GM19240 (cell line): ENCODE data around the gene RAB1A.
"Not testable (repeated sequence)": the region's sequence is repeated elsewhere in the genome, so short reads cannot be mapped to it uniquely, and the experiment has no call there.

Experiments
- DNase-seq: peaks from one replicate; pipeline ENCODE4 v3.0.0; 2011; ENCODE audit warnings: low spot score; ENCODE audit not compliant: insufficient read length

The RAB1A gene

DNA sequence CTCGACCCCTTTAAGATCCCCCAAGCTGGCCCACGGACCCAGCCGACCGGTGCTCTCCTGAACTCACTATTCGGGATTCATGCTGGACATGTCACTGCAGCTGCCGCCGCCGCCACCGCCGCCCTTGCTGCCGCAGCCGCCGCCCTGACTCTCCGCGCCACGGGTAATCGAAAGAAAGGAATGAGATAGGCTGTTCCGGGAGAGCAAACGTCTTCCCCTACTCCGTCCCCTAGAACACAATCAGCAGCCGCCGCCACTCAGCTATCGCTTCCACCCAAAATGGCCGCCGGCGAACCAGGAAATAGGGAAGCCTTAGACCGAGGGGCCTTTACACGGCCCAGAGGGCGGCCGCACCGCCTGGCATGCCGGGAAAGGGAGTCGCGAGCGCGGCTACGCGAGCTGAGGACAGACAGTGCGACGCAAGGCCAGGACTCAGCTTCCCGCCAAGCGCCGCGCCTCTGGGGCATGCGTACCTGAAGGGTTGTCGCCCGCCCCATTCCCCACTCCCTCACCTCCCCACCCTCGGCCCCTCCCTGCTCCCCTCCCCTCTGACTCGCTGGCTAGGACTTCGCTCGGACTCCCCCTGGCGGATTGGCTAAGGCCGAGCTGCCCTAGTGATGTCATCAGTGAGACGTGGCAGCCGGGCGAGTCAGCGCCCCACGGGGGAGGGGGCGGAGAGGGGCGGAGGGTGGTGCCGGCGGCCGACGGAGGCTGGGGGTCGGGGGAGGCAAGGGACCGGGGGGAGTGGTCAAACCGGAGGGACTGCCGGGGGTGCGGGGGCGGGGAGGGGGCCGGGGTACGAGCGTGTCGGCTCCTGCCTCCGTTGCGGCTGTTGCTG, at the start of gene RAB1A:
TSS of gene RAB1A (minus strand) at position 281 of the 838 bp plus-strand sequence. CDS start at position 90, 191 bp downstream.
- peak; percentile 89 for DNase-seq

DNA sequence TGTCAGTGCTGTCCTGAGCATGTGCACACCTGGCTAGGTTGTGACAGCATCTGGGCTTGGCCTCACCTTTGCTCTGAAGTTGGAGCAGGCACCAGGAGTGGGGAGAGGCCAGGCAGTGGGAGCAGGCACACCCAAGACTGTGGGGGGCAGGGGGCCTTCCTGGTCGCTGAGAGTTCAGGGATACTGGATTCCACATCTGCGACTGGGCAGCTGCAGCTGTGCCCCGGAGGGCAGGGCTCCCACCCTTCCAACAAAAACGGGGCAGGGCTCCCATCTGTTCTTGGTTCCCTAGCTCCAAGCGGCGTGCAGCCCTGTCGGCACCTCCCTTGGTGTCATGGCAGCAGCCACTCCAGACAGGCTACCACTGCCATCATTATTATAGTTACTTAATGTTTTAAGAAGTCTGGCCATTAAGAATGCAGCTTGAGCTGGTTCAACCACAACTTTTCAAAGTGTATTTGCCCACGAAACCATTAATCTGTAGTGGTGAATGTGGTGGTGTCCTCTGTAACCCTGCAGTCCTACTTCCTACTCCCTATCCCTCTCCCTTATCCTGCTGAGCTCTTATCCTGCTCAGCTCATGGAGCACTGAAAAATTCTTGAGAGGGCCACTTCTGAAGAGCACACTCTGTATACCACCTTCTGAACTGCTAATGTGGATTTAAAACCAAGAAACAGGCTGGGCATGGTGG, 48.0 kb upstream of the RAB1A start:
- no peak for DNase-seq

DNA sequence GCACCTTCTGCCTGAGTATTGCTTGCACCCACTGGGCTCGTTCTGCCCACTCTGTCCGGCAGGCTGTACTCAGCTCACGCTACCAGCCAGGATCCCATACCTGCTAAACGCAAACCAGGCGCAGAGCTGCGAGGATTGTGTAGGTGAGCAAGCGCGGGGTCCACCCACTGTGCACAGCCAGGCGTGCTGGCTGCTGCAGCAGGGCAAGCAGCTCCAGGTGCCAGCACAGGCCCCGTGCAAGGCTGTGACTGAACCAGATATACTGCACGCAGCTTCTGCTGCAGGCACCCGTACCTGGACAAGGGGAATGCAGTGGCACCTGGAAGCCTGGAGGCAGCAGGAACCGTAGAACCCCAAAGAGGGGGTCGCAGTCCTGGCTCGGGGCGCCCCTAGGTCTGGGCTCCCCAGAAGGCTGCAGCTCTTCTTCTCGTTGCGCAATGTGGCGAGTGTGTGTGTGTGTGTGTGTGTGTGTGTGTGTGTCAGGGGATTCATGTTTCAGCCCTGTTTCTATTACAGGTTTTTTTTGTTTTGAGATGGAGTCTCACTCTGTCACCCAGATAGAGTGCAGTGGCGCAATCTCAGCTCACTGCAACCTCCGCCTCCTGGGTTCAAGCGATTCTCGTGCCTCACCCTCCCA, 46.1 kb upstream of the RAB1A start:
- DNase-seq: no peak

DNA sequence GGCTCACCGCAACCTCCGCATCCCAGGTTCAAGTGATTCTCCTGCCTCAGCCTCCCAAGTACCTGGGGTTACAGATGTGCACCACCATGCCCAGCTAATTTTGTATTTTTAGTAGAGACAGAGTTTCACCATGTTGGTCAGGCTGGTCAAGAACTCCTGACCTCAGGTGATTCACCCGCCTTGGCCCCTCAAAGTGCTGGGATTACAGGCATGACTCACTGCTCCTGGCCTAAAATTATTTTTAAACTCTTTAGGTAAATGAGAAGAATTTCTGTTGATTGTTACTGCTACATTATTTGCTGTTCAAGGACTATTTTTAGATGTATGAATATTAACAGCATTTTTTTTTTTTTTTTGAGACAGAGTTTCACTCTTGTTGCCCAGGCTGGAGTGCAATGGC, 44.1 kb upstream of the RAB1A start:
- not testable (repeated sequence) for DNase-seq

DNA sequence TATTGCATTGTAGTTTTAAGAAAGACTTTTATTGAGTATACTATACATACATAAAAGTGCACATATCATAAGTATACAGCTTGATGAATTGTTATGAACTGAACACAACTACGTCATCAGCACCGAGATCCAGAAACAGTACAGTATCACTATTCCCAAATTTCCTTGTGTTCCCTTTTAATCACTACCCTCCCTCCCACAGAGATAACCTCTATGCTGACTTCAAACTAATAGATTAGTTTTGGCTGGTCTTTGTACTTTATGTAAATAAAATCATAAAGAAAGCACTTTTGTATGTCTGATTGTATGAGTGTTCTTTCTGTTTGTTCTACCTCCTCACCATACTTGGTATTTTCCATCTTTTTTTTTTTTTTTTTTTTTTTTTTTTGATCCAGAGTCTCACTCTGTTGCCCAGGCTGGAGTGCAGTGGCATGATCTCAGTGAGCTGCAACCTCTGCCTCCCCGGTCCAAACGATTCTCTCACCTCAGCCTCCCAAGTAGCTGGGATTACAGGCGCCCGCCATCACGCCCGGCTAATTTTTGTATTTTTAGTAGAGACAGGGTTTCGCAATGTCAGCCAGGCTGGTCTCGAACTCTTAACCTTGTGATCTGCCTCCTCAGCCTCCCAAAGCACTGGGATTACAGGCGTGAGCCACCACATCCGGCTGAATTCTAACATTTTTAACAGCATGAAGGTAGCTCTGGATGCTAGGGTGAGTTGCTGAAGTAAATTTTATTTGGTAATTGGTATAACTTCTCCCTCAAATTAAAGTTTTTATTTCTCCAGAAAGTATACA, 43.3 kb upstream of the RAB1A start:
- DNase-seq: no peak

DNA sequence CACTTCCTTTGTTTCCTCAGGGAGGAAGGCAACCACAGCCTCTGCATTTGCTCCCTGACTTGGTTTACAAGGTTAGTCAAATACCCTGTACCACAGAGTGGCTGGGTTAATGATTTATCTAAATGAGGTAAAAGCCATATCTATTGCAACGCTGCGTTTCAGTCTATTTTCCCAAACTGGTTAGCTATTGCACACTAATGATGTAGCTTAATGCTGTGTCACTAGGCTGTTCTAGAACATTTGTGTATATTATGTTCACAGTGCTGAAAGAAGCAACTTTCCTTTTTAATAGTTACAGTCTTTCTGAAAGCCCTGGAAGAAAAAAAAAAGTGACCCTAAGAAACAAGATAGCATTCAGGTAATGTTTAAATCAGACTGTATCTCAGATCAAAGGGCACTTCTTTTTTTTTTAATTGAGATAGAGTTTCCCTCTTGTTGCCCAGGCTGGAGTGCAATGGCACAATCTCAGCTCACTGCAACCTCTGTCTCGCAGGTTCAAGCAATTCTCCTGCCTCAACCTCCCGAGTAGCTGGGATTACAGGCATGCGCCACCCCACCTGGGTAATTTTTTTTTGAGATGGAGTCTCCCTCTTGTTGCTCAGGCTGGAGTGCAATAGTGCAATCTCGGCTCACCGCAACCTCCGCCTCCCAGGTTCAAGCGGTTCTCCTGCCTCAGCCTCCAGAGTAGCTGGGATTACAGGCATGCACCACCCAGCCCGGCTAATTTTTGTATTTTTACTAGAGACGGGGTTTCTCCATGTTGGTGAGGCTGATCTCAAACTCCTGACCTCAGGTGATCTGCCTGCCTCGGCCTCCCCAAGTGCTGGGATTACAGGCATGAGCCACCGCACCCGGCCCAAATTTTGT, 40.9 kb upstream of the RAB1A start:
- not testable (repeated sequence) for DNase-seq

DNA sequence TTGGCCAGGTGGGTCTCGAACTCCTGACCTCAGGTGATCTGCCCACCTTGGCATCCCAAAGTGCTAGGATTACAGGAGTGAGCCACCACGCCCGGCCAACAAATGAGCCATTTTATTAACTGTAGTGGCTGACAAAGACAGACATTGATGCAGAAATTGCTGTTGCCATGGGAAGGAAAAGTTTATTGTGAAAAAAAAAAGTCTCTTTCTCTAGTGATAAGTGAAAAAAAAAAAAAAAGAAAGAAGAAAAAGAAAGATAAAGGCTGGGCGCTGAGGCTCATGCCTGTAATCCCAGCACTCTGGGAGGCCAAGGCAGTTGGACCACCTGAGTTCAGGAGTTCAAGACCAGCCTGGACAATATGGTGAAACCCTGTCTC, 39.8 kb upstream of the RAB1A start:
- DNase-seq: no peak

DNA sequence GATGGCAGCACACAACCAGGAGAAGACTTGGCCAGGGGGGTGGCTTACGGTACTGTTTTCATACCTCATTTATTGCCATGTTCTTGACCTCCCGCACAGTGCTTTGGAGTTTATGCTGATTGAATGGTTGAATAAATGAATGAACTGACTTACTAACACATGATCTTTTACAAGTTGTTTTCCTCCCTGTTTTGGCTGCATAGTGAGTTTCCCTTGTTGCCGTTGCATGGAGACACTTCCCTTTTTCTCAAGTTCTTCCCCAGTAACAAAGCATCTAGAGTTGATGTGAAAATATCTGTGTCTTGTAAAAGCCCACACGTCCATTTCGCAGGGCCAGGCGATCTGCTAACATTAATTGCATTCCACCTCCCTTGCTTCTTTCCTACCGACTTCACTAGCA, 35.7 kb upstream of the RAB1A start:
- DNase-seq: no peak

DNA sequence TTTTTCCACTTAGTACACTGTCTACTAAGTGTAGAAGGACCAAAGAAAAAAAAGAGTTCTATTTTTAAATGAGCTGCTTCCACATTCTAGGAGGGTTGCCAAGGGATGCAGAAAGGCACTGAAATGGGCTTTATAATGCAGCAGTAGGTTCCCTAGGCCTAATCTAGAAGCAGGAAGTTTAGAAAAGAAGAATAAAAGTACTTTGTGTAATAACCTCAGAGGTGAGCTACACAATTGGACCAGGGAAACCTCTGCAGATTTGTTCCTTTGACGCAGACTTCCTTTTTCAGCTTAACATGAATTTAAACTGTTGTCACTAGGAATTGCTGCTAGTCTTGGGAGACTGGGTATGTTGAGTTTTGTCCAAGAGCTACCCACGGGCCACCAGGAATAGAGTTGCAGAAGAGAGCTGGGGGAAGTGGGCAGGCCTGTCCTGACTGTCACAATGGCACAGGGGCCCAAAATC, 34.6 kb upstream of the RAB1A start:
- no peak for DNase-seq

DNA sequence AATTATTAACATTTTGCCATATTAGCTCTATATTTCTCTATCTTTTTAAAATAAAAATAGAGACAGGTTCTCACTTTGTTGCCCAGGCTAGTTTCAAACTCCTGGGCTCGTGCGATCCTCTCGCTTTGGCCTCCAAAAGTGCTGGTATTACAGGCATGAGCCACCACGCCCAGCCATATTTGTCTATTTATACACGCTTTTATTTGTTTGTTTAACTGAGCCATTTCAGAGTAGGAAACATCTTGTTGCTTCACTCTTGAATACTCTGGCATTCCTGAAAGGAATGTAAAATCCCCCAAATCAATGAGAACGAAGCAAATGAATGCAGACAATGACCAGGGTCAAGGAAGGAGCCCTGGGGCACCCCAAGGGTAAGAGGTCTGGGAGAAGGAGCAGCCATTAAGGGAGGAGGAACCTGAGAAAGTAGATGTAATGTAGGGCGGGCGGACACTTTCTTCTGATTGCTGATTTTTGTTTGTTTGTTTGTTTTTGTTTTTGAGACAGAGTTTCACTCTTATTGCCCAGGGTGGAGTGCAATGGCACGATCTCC, 31.7 kb upstream of the RAB1A start:
- DNase-seq: no peak

DNA sequence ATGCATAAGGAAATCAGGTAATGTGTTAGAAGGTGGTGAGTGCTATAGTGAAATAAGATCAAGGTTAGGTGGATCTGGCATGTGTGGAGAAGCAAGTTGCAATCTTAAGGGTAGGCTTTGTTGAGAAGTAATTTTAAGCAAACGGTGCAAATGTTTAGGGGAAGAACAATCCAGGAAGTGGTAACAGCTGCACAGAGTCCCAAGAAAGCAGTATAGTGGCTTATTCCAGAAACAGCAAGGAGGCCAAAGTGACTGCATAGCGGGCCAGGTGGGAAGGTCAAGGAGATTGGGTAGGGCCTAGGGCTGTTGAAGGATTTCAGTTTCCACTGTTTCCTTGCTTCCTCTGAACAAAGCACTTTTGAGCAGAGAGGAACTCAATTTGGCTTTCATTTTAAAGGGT, 30.0 kb upstream of the RAB1A start:
- no peak for DNase-seq

DNA sequence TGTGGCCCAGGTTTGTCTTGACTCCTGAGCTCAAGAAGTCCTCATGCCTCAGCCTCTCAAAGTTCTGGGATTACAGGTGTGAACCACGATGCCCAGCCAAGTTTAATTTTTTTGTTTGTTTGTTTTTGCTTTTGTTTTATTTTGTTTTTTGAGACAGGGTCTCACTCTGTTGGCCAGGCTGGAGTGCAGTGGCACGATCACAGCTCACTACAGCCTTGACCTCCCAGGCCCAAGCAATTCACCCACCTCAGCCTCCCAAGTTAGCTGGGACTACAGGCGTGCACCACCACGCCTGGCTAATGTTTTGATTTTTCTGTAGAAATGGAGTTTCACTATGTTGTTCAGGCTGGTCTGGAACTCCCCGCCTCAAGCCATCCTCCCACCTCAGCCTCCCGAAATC, 29.4 kb upstream of the RAB1A start:
- DNase-seq: no peak

DNA sequence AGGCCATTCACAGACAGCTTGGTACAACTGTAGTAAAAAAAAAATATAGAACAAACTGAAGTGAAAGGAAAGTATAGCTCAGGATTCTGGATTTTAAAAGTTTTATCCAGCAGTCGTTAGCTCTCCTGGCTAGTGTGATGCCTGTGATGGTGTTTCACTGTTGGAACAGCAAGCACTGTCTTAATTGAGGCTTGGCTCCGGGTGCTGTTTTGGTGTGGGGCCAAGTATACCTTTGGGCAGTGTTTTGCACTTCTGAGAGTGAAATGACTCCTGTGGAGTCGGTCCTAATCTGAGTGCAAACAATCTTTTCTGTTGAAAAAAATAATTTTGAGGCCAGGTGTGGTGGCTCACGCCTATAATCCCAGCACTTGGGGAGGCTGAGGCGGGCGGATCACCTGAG, 28.7 kb upstream of the RAB1A start:
- DNase-seq: no peak

DNA sequence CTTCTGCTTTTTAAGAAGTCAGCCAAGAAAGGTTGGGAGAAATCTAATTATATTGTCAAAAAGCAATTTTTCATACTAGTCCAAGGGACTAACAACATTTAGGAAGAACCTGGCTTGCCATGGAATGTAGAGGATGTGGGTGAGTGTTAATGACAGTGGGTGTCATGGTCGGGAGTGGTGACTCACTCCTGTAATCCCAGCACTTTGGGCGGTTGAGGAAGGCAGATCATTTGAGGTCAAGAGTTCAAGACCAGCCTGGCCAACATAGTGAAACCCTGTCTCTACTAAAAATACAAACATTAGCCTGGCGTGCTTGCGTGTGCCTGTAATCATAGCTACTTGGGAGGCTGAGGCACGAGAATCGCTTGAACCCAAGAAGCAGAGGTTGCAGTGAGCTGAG, 27.9 kb upstream of the RAB1A start:
- not testable (repeated sequence) for DNase-seq

DNA sequence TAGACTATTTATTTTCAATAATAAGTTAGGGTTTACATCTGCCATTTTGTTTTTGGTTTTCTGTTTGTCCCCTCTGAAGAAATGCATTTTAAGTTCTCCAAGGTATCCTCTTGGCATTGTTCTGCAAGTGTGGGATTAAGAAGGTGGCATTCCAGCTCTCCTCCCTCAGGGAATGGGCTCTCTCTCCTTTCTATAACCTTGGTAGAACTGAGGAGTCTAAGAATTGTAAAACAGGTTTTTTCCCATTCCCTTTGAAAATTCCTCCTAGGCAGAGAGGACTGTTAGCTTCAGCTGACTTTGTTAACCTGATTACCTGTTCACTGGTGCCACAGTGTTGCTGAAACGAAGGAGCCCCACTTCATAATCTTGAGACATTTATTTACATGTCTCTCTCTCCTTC, 26.1 kb upstream of the RAB1A start:
- DNase-seq: no peak

DNA sequence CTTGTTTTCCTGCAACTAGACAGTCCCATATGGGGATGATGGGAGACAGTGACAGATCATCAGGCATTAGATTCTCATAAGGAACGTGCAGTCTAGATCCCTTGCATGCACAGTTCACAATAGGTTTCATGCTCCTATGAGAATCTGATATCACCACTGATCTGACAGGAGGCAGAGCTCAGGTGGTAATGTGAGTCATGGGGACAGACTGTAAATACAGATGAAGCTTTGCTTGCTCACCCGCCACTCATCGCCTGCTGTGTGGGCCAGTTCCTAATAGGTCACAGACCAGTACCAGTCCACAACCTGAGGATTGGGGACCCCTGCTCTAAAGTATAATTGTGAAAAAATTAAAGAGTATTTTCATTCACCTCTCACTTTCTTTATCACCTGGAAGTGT, 23.6 kb upstream of the RAB1A start:
- DNase-seq: no peak

DNA sequence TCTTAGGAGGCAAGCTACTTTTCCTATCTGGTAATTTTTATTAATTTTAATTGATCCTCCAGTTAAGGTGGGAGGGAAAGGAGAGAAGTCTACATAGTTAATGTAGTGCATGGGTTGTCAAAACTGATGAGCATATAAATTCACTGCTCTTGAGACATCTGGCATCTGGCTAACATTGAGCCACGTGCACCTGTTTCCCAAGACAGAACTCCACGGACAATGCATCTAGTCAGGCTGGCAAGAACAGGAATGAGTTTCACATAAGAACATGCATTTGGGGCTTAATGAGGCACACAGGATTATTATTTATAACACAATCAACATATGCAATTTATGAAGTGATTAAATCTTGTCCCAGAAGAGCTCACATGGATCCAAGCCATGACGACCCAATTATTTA, 16.2 kb upstream of the RAB1A start:
- no peak for DNase-seq

DNA sequence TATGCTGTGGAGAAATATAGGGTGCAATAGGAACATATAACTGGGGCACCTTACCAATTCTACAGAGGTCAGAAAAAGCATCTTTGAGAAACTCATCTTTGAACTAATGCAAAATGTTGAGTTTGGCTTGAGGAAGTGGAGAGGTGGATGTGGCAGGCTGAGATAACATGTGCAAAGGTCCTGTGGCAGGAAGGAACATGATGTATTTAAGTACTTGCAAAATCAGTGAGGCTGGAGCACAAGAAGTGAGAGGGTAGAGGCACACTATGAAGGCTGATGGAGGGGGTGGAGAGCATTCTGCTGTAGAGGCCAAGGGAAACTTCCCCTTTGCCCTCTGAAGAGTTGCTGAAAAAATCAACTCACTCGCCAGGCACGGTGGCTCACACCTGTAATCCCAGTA, 14.7 kb upstream of the RAB1A start:
- no peak for DNase-seq

DNA sequence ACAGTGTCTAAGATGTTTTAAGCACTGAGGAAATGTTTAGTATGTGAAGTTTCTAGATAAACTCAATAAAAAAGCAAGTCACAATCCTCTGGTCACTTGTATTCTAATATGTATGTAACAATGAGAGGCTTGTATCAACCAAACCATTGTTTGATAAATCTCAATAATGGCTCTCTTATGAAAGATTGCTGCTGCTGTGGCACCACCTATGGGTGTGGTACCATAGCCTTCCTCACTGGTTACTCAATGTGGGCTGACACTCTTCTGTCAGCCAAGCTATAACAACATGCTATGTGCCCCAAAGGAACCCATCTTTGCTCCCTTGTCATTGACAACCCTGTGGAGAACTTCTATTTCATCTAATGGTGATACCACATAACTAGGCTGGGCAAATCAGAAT, 12.6 kb upstream of the RAB1A start:
- DNase-seq: no peak

DNA sequence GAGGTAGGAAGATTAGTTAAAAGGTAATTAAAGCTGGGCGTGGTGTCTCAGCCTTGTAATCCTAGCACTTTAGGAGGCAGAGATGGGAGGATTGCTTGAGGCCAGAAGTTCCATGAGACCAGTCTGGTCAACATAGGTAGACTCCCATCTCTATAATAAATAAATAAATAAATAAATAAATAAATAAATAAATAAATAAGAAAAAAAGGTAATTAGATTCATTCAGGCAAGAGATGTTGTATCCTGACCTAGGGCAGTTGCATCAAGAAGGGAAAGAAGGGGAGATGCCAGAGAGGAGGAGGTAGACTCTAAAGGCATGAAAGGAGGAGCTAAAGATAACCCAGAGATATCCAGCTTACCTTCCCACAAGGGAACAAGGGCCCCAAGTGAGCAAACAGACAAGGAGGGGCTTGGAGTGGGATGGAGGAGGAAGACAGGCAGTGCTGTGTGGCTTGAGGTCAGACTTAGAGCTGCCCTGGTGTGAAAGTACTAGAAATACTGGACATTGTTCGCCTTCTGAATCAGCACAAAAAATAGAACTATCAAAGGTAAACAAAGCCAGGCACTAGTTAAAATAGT, 7.4 kb upstream of the RAB1A start:
- DNase-seq: no peak
